Tibial nerve (tissue), 4 donors: ENCODE data around the gene TNS3.

ENCODE experiments used
- CTCF ChIP-seq, 5 experiments: fragments of 200-600 bp in 3 of 5; fragments of 450-650 bp in 2 of 5; sonication (generic) in 3 of 5; IDR thresholded peaks; one replicate each; pipeline ENCODE4 v1.5.1; 2016 to 2019; ENCODE audit warnings: antibody characterized with exemption in 5 of 5, mild to moderate bottlenecking in 3 of 5, moderate library complexity in 2 of 5
- EP300 ChIP-seq, 2 donors: sonication (generic); formaldehyde crosslinking; IDR thresholded peaks; one replicate each; pipeline ENCODE4 v1.6.1; 2017; ENCODE audit warnings: antibody characterized with exemption in 2 of 2, mild to moderate bottlenecking in 1 of 2

GRCh38 chr7:47601881-47602249 is 20.0 kb upstream of the TNS3 start:
- no peak for TF ChIP-seq CTCF (IDR thresholded peaks at IDR 0.05)
- TF ChIP-seq EP300 (IDR thresholded peaks at IDR 0.05), result no peak
